A549 treated with Hydrocortisone at 1 μM for 4 hours (cell line): ENCODE results near the gene NLRP2B. TPM values are rescaled to one million over a fixed set of nuclear protein-coding genes. Genes with fewer than 3 reads are reported as not detected.

Experiments used
- total RNA-seq: library from RNA; stranded (reverse); fragments of 200-300 nt; extraction: Qiagen RNA extraction; gene quantifications from 5 replicates; pipeline ENCODE4 v1.2.3, GENCODE V29; 2022

The NLRP2B gene
- not detected in 5 replicates for total RNA-seq

GRCh38 chrX:57680160-57680559, at the start of gene NLRP2B:
NLRP2B (minus strand) TSS chrX:57680260.

Other genes starting within 250 kb of the NLRP2B start
- gene ZXDB, start 88.2 kb downstream of the NLRP2B start, total RNA-seq = 7.5 to 10.5 TPM (median 9.9 TPM) in 5 replicates
- 1.3 to 2.0 TPM (median 1.7 TPM) in 5 replicates for gene ZXDA, start 230.2 kb upstream of the NLRP2B start, total RNA-seq